Retinal pigment epithelial cell (primary cell): Measurements from ENCODE around the gene SCAF11.
"Not testable (repeated sequence)": the region's sequence is repeated elsewhere in the genome, so short reads cannot be mapped to it uniquely, and the experiment has no call there.

Experiments
- DNase-seq: peaks from one replicate; pipeline ENCODE4 v3.0.0-alpha.2; 2010; ENCODE audit warnings: low read depth
- H3K4me3 ChIP-seq: 2 replicates; pipeline ENCODE4 v1.5.1; 2011; ENCODE audit warnings: mild to moderate bottlenecking, low read length, control low read depth, moderate library complexity
- TF ChIP-seq, protein P1 (sequence below): conservative IDR thresholded peaks from 2 replicates; pipeline ENCODE4 v1.5.1; 2011; ENCODE audit warnings: low read depth, low read length, control low read depth, inconsistent platforms

The SCAF11 gene, protein sequence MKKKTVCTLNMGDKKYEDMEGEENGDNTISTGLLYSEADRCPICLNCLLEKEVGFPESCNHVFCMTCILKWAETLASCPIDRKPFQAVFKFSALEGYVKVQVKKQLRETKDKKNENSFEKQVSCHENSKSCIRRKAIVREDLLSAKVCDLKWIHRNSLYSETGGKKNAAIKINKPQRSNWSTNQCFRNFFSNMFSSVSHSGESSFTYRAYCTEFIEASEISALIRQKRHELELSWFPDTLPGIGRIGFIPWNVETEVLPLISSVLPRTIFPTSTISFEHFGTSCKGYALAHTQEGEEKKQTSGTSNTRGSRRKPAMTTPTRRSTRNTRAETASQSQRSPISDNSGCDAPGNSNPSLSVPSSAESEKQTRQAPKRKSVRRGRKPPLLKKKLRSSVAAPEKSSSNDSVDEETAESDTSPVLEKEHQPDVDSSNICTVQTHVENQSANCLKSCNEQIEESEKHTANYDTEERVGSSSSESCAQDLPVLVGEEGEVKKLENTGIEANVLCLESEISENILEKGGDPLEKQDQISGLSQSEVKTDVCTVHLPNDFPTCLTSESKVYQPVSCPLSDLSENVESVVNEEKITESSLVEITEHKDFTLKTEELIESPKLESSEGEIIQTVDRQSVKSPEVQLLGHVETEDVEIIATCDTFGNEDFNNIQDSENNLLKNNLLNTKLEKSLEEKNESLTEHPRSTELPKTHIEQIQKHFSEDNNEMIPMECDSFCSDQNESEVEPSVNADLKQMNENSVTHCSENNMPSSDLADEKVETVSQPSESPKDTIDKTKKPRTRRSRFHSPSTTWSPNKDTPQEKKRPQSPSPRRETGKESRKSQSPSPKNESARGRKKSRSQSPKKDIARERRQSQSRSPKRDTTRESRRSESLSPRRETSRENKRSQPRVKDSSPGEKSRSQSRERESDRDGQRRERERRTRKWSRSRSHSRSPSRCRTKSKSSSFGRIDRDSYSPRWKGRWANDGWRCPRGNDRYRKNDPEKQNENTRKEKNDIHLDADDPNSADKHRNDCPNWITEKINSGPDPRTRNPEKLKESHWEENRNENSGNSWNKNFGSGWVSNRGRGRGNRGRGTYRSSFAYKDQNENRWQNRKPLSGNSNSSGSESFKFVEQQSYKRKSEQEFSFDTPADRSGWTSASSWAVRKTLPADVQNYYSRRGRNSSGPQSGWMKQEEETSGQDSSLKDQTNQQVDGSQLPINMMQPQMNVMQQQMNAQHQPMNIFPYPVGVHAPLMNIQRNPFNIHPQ (N-terminal part only)

DNA sequence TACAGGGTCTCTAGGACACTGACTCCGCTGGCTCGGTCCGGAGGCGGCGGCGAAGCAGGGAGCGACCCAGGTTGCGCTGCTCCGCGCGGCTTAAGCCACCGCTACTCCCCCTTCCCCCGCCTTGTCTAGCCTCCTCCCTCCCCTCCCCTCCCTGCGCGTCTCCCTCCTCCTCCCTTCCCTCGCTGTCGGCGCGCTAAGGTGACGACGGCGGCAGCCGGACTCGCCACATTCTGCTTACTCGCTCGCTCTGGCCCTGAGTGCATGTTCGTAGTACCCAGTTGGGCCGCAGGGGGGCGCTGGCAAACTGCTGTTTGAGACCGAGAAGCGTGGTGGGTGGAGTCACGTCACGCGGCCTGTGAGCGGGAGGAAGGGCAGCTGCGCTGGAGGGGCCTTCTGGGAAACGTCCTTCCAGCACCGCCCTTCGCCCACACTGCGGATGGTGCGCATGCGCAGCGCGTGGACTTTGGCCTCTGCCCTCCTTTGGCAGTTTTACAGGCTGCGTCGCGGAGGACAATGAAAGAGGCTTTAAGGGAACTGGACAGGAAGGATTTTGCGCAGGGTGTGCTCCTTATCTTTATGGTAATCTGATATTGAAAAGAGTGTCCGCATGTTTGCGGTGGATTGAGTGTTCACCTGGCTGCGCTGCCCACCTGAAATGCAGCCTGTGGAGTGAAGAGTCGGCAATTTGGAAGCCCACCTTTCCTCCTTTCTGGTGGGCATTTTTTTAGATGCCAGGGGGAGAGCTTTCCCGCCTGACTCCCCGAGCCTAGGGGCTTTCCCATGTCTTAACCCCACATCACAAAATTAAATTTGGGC lies at the start of gene SCAF11:
Gene SCAF11, minus strand, starts transcription at position 107 of the 816 bp plus-strand sequence. CDS start 26,407 bp downstream, outside the sequence.
- TF ChIP-seq, protein P1, sequence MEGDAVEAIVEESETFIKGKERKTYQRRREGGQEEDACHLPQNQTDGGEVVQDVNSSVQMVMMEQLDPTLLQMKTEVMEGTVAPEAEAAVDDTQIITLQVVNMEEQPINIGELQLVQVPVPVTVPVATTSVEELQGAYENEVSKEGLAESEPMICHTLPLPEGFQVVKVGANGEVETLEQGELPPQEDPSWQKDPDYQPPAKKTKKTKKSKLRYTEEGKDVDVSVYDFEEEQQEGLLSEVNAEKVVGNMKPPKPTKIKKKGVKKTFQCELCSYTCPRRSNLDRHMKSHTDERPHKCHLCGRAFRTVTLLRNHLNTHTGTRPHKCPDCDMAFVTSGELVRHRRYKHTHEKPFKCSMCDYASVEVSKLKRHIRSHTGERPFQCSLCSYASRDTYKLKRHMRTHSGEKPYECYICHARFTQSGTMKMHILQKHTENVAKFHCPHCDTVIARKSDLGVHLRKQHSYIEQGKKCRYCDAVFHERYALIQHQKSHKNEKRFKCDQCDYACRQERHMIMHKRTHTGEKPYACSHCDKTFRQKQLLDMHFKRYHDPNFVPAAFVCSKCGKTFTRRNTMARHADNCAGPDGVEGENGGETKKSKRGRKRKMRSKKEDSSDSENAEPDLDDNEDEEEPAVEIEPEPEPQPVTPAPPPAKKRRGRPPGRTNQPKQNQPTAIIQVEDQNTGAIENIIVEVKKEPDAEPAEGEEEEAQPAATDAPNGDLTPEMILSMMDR: peak; percentile 90
- DNase-seq: peak; percentile 99
- H3K4me3 ChIP-seq: peak within 1 kb of the TSS; percentile 93

GRCh38 chr12:46037066-46037465 lies 46.7 kb upstream of the SCAF11 start:
- not testable (repeated sequence) for DNase-seq, H3K4me3 ChIP-seq

DNA sequence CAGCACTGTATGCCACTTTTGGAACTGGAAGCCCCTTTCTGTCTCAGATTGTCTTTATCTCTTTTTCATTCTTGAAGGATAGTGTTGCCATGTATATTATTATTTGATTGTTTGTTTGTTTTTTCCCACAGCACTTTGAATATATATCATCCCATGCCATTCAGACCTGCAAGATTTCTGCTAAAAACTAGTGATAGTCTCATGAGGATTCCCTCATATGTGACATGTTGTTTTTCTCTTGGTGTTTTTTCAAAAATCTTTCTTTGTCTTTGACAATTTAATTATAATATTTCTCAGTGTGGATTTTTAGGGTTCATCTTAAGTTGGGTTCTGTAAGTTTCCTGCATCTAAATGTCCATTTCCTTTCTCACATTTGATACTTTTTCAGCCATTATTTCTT lies 36.8 kb upstream of the SCAF11 start:
- DNase-seq: no peak
- TF ChIP-seq, protein P1: no peak
- H3K4me3 ChIP-seq: no peak overlapping the region

DNA sequence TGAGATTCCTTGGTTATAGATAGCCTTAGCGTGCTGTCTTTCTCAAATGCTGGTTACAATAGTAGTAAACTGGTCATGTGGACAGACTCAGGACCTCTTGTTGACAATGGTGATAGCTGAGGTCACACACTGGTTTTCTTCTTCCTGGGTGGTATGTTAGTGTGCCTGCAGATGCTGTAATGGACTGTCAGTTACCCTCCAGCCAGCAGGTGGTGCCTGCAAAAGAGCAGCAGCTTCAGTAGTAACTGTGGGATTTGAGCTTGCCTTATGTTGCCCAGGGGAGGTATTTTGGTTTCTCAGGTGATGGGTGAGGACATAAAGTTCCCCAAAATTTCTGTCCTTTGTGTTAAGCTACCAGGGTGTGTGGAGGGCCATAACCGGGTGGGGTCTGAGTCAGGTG lies 33.7 kb upstream of the SCAF11 start:
- TF ChIP-seq, protein P1: no peak
- no peak for DNase-seq
- no peak overlapping the region for H3K4me3 ChIP-seq

GRCh38 chr12:46020768-46021167 lies 30.4 kb upstream of the SCAF11 start:
- no peak overlapping the region for H3K4me3 ChIP-seq
- no peak for DNase-seq
- TF ChIP-seq, protein P1: no peak

- not testable (repeated sequence) for DNase-seq, H3K4me3 ChIP-seq
Observed at GRCh38 chr12:46018712-46019111, 28.3 kb upstream of the SCAF11 start.

- not testable (repeated sequence) for DNase-seq
Observed at GRCh38 chr12:46017866-46018375, 27.5 kb upstream of the SCAF11 start.

GRCh38 chr12:46005823-46006222 lies 15.4 kb upstream of the SCAF11 start:
- H3K4me3 ChIP-seq: no peak overlapping the region
- TF ChIP-seq, protein P1: no peak

More at GRCh38 chr12:46017866-46018375, 27.5 kb upstream of the SCAF11 start:
- not testable (repeated sequence) for H3K4me3 ChIP-seq

More at GRCh38 chr12:46005823-46006222, 15.4 kb upstream of the SCAF11 start:
- DNase-seq: no peak
